HG03103 (cell line): ENCODE data around the gene CFAP20DC.
"Not testable (repeated sequence)": the region's sequence is repeated elsewhere in the genome, so short reads cannot be mapped to it uniquely, and the experiment has no call there.

Source experiments
- ATAC-seq: cut with Tn5 transposase; IDR thresholded peaks from one replicate; pipeline ENCODE4 v1.9.1; 2021; ENCODE audit warnings: low read depth; ENCODE audit not compliant: unreplicated experiment

Gene CFAP20DC

GRCh38 chr3:58707390-58707930 lies 342.4 kb downstream of the CFAP20DC start:
- ATAC-seq = no peak

GRCh38 chr3:58706395-58707167 lies 343.2 kb downstream of the CFAP20DC start:
- ATAC-seq = no peak

GRCh38 chr3:58704745-58705144 lies 345.1 kb downstream of the CFAP20DC start:
- ATAC-seq = no peak

- not testable (repeated sequence) for ATAC-seq
These were observed 345.5 kb downstream of the CFAP20DC start for GRCh38 chr3:58704304-58704703.

- ATAC-seq = no peak
These were observed 351.6 kb downstream of the CFAP20DC start for GRCh38 chr3:58698246-58698645.

- no peak for ATAC-seq
These were observed 352.3 kb downstream of the CFAP20DC start for GRCh38 chr3:58697561-58697960.

GRCh38 chr3:58696813-58697212 lies 353.0 kb downstream of the CFAP20DC start:
- not testable (repeated sequence) for ATAC-seq

GRCh38 chr3:58696093-58696492 lies 353.7 kb downstream of the CFAP20DC start:
- ATAC-seq = no peak

GRCh38 chr3:58695284-58695683 lies 354.5 kb downstream of the CFAP20DC start:
- not testable (repeated sequence) for ATAC-seq

GRCh38 chr3:58693940-58694850 lies 355.6 kb downstream of the CFAP20DC start:
- ATAC-seq = peak; percentile 48

GRCh38 chr3:58692484-58692883 lies 357.3 kb downstream of the CFAP20DC start:
- ATAC-seq = no peak
